ENCODE results near the gene RAB11FIP5.
A peak's percentile ranks its signal among the peaks of the same experiment; 100 is the strongest.
"Not testable (repeated sequence)": the region's sequence is repeated elsewhere in the genome, so short reads cannot be mapped to it uniquely, and the experiment has no call there.

The RAB11FIP5 gene

GRCh38 chr2:73109431-73110167 is 3.1 kb downstream of the RAB11FIP5 start:
- no peak for DNase-seq

GRCh38 chr2:73107211-73107926 is 5.4 kb downstream of the RAB11FIP5 start:
- no peak for DNase-seq

GRCh38 chr2:73106791-73107190 is 6.0 kb downstream of the RAB11FIP5 start:
- no peak for DNase-seq

- DNase-seq, result no peak
These were observed 7.2 kb downstream of the RAB11FIP5 start for GRCh38 chr2:73105511-73105971.

- no peak for DNase-seq
These were observed 7.8 kb downstream of the RAB11FIP5 start for GRCh38 chr2:73104933-73105332.

GRCh38 chr2:73103018-73103542 is 9.7 kb downstream of the RAB11FIP5 start:
- no peak for DNase-seq

- DNase-seq, result no peak
These were observed 11.0 kb downstream of the RAB11FIP5 start for GRCh38 chr2:73101626-73102256.

GRCh38 chr2:73100956-73101355 is 11.8 kb downstream of the RAB11FIP5 start:
- DNase-seq, result no peak

GRCh38 chr2:73099486-73099885 is 13.3 kb downstream of the RAB11FIP5 start:
- no peak for DNase-seq

GRCh38 chr2:73095910-73096309 is 16.8 kb downstream of the RAB11FIP5 start:
- no peak for DNase-seq

- not testable (repeated sequence) for DNase-seq
These were observed 19.0 kb downstream of the RAB11FIP5 start for GRCh38 chr2:73093601-73094218.

- DNase-seq, result no peak
These were observed 20.5 kb downstream of the RAB11FIP5 start for GRCh38 chr2:73092146-73092783.

- no peak for DNase-seq
These were observed 21.1 kb downstream of the RAB11FIP5 start for GRCh38 chr2:73091696-73092095.

- DNase-seq, result no peak
These were observed 21.6 kb downstream of the RAB11FIP5 start for GRCh38 chr2:73091164-73091563.

GRCh38 chr2:73089270-73090030 is 23.3 kb downstream of the RAB11FIP5 start:
- DNase-seq, result no peak

GRCh38 chr2:73088703-73089102 is 24.0 kb downstream of the RAB11FIP5 start:
- DNase-seq, result no peak

GRCh38 chr2:73088211-73088610 is 24.5 kb downstream of the RAB11FIP5 start:
- no peak for DNase-seq

- DNase-seq, result no peak
These were observed 25.4 kb downstream of the RAB11FIP5 start for GRCh38 chr2:73087311-73087710.

- peak; percentile 34 for DNase-seq
These were observed 27.1 kb downstream of the RAB11FIP5 start for GRCh38 chr2:73085691-73086090.

- DNase-seq, result no peak
These were observed 27.8 kb downstream of the RAB11FIP5 start for GRCh38 chr2:73084971-73085370.

GRCh38 chr2:73083886-73084800 is 28.6 kb downstream of the RAB11FIP5 start:
- no peak for DNase-seq
